Keratinocyte (primary cell): ENCODE data around the gene ARHGAP18. TPM values are rescaled to one million over a fixed set of nuclear protein-coding genes. Genes with fewer than 3 reads are reported as not detected.

Experiments
- DNase-seq: peaks from one replicate; pipeline ENCODE4 v3.0.0-alpha.2; 2011; ENCODE audit warnings: low read depth, missing footprints, low spot score
- FAIRE-seq: peaks from 2 replicates; lab custom pipeline; 2011; peaks lifted over from hg19 to GRCh38; lab: Jason Lieb, UNC
- H2AFZ ChIP-seq: 2 replicates; pipeline ENCODE4 v1.6.0; 2012; ENCODE audit warnings: low read length, control low read depth, inconsistent platforms; ENCODE audit not compliant: control insufficient read depth
- H3K27ac ChIP-seq: 2 replicates; pipeline ENCODE4 v1.5.1; 2011; ENCODE audit warnings: low read length; ENCODE audit not compliant: control insufficient read depth, insufficient read depth
- H3K27me3 ChIP-seq: 3 replicates; pipeline ENCODE4 v1.6.0; 2011; ENCODE audit warnings: low read length; ENCODE audit not compliant: control insufficient read depth, insufficient read depth; ENCODE audit errors: extremely low read depth
- H3K36me3 ChIP-seq, 2 experiments: 2 replicates in 1 of 2; 3 replicates in 1 of 2; pipeline ENCODE4 v1.5.1; 2011; ENCODE audit warnings: low read length in 2 of 2, mild to moderate bottlenecking in 1 of 2; ENCODE audit not compliant: control insufficient read depth in 2 of 2, insufficient read depth in 2 of 2; ENCODE audit errors: extremely low read depth in 1 of 2
- H3K4me1 ChIP-seq: 3 replicates; pipeline ENCODE4 v1.5.1; 2011; ENCODE audit warnings: low read length; ENCODE audit not compliant: control insufficient read depth, insufficient read depth; ENCODE audit errors: extremely low read depth
- H3K4me2 ChIP-seq: 3 replicates; pipeline ENCODE4 v1.6.0; 2011; ENCODE audit warnings: low read depth, low read length; ENCODE audit not compliant: control insufficient read depth, insufficient read depth; ENCODE audit errors: extremely low read depth
- H3K4me3 ChIP-seq, 3 experiments: fragments of 200-600 bp in 1 of 3; sonication (generic) in 1 of 3; 2 replicates in 2 of 3; 3 replicates in 1 of 3; pipeline ENCODE4 v1.5.1; 2011 to 2016; ENCODE audit warnings: low read length in 3 of 3, mild to moderate bottlenecking in 3 of 3, control low read depth in 2 of 3, inconsistent platforms in 1 of 3, low read depth in 1 of 3, mixed read lengths in 1 of 3, mixed run types in 1 of 3, moderate library complexity in 1 of 3; ENCODE audit not compliant: control insufficient read depth in 2 of 3, insufficient read depth in 2 of 3; ENCODE audit errors: extremely low read depth in 1 of 3
- H3K79me2 ChIP-seq: 2 replicates; pipeline ENCODE4 v1.6.0; 2012; ENCODE audit warnings: low read length; ENCODE audit not compliant: control insufficient read depth, insufficient read depth
- H3K9ac ChIP-seq: 3 replicates; pipeline ENCODE4 v1.6.0; 2011; ENCODE audit warnings: low read length; ENCODE audit not compliant: control insufficient read depth, insufficient read depth; ENCODE audit errors: extremely low read depth
- H3K9me1 ChIP-seq: 3 replicates; pipeline ENCODE4 v1.6.0; 2011; ENCODE audit warnings: low read length; ENCODE audit not compliant: control insufficient read depth, insufficient read depth; ENCODE audit errors: extremely low read depth
- H3K9me3 ChIP-seq: 2 replicates; pipeline ENCODE4 v1.5.1; 2012; ENCODE audit warnings: low read depth, low read length; ENCODE audit not compliant: control insufficient read depth
- H4K20me1 ChIP-seq: 3 replicates; pipeline ENCODE4 v1.6.0; 2011; ENCODE audit warnings: low read length; ENCODE audit not compliant: control insufficient read depth, insufficient read depth; ENCODE audit errors: extremely low read depth
- EZH2 ChIP-seq: IDR thresholded peaks from one replicate; pipeline ENCODE4 v1.6.1; 2012; ENCODE audit warnings: inconsistent platforms, mild to moderate bottlenecking, low read length, moderate library complexity
- dilution Hi-C: fragments of 300-500 bp; cut with MboI; formaldehyde crosslinking; loops from one replicate; pipeline ENCODE4 v1.7.0; 2020; ENCODE audit warnings: low sequenced_read_pairs; ENCODE audit not compliant: extremely low pct_ligation_motif_present
- polyA plus RNA-seq, 5 experiments: library from polyadenylated mRNA; depleted of rRNA in 3 of 5; stranded (reverse) in 3 of 5; stranded (forward) in 1 of 5; unstranded in 1 of 5; fragments of >200 nt; gene quantifications; 1 replicate in 1 of 5; 2 replicates in 3 of 5; 3 replicates in 1 of 5; pipeline versions ENCODE4 v1.2.1 to v1.2.3, GENCODE V29; 2011 to 2012; ENCODE audit warnings: missing spikeins in 2 of 5, low read depth in 1 of 5, low replicate concordance in 1 of 5
- TF ChIP-seq, protein P1 (sequence below), 3 experiments: IDR thresholded peaks in 1 of 3; conservative IDR thresholded peaks in 1 of 3; optimal IDR thresholded peaks in 1 of 3; 2 replicates in 2 of 3; 3 replicates in 1 of 3; pipeline versions ENCODE3 to v1.5.1; 2011; ENCODE audit warnings: low read length in 3 of 3, mild to moderate bottlenecking in 3 of 3, moderate library complexity in 2 of 3, control low read depth in 1 of 3, inconsistent platforms in 1 of 3; ENCODE audit not compliant: insufficient read depth in 2 of 3; ENCODE audit errors: extremely low read depth in 1 of 3

The ARHGAP18 gene
- polyA plus RNA-seq, 1 donor (not counting 4 experiments of a cell fraction or from before 2014, with no cell fraction given) = 17.7 TPM

- Histone ChIP-seq H3K79me2 (peaks cover 65% of the 10 kb centered on the region), H3K9ac (peak overlapping the region; percentile 78), H3K9me1 (no peaks in the 10 kb centered on the region), H3K36me3 (peaks cover 3 to 5% of the 10 kb centered on the region in 2 experiments), H3K4me1 (peaks cover 85% of the 10 kb centered on the region), H3K9me3 (no peaks in the 10 kb centered on the region), H2AFZ (peak overlapping the region; percentile 17), H3K4me3 (peak overlapping the region in 2 of 3 experiments; percentile 54 to 61), H3K4me2 (peak overlapping the region; percentile 83), H3K27me3 (no peaks in the 10 kb centered on the region), H4K20me1 (no peaks in the 10 kb centered on the region), H3K27ac (peak overlapping the region; percentile 96)
- dilution Hi-C loops = no loop called here
- peak; percentile 83 for DNase-seq
- peak; percentile 87 for FAIRE-seq
- TF ChIP-seq EZH2 = no peak
- TF ChIP-seq, protein P1, sequence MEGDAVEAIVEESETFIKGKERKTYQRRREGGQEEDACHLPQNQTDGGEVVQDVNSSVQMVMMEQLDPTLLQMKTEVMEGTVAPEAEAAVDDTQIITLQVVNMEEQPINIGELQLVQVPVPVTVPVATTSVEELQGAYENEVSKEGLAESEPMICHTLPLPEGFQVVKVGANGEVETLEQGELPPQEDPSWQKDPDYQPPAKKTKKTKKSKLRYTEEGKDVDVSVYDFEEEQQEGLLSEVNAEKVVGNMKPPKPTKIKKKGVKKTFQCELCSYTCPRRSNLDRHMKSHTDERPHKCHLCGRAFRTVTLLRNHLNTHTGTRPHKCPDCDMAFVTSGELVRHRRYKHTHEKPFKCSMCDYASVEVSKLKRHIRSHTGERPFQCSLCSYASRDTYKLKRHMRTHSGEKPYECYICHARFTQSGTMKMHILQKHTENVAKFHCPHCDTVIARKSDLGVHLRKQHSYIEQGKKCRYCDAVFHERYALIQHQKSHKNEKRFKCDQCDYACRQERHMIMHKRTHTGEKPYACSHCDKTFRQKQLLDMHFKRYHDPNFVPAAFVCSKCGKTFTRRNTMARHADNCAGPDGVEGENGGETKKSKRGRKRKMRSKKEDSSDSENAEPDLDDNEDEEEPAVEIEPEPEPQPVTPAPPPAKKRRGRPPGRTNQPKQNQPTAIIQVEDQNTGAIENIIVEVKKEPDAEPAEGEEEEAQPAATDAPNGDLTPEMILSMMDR (optimal IDR thresholded peaks at IDR 0.05 in 1 of 3, IDR thresholded peaks at IDR 0.05 in 1 of 3, conservative IDR thresholded peaks at IDR 0.05 in 1 of 3; ENCODE audit: extremely low read depth in 1 of 3, insufficient read depth in 2 of 3, low read length in 3 of 3) = no peak
Observed at GRCh38 chr6:129683601-129684322, 26.2 kb downstream of the ARHGAP18 start.

DNA sequence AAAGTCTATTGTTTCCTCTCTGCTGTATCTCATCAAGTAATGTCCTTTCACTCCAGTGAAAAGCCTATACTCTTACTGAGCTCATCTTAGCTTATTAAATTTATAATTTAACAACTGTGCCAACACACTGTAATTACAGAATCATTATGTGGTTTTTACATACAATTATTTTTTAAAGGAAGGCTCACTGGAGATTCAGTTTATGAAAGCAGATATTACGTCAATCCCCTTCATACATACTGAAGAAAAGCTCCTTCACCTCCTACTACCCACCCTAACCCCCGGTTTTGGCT lies 28.1 kb downstream of the ARHGAP18 start:
- Histone ChIP-seq H4K20me1 (no peaks in the 10 kb centered on the region), H3K79me2 (peaks cover 77% of the 10 kb centered on the region), H3K4me3 (no peak overlapping the region), H3K36me3 (peaks cover 3 to 5% of the 10 kb centered on the region in 2 experiments), H3K9me1 (no peaks in the 10 kb centered on the region), H2AFZ (no peak overlapping the region), H3K4me1 (peaks cover 82% of the 10 kb centered on the region), H3K9ac (no peak overlapping the region), H3K27me3 (no peaks in the 10 kb centered on the region), H3K9me3 (no peaks in the 10 kb centered on the region), H3K27ac (no peak overlapping the region), H3K4me2 (no peak overlapping the region)
- no peak for TF ChIP-seq EZH2
- TF ChIP-seq, protein P1 (optimal IDR thresholded peaks at IDR 0.05 in 1 of 3, IDR thresholded peaks at IDR 0.05 in 1 of 3, conservative IDR thresholded peaks at IDR 0.05 in 1 of 3; ENCODE audit: extremely low read depth in 1 of 3, insufficient read depth in 2 of 3, low read length in 3 of 3) = no peak
- DNase-seq = no peak
- no peak for FAIRE-seq
- dilution Hi-C loops = no loop called here
